Nephron progenitor cell (in vitro differentiated cells): Measurements from ENCODE around the gene FOXN3.

Experiments used
- DNase-seq: peaks from one replicate; pipeline ENCODE4 v3.0.0; 2021
- H3K27ac Mint-ChIP-seq: 2 replicates; pipeline ENCODE4 v1.8.0; 2021; ENCODE audit warnings: mild to moderate bottlenecking, moderate library complexity, mixed read lengths
- H3K27me3 Mint-ChIP-seq: 2 replicates; pipeline ENCODE4 v1.8.0; 2021; ENCODE audit warnings: mild to moderate bottlenecking, low read depth, mixed read lengths; ENCODE audit not compliant: poor library complexity
- H3K36me3 Mint-ChIP-seq: 2 replicates; pipeline ENCODE4 v1.8.0; 2021; ENCODE audit warnings: low read depth, mixed read lengths
- H3K4me1 Mint-ChIP-seq: 2 replicates; pipeline ENCODE4 v1.8.0; 2021; ENCODE audit warnings: mixed read lengths
- H3K4me3 Mint-ChIP-seq: 2 replicates; pipeline ENCODE4 v1.8.0; 2021; ENCODE audit warnings: mild to moderate bottlenecking, moderate library complexity, mixed read lengths
- H3K9me3 Mint-ChIP-seq: 2 replicates; pipeline ENCODE4 v1.8.0; 2021; ENCODE audit warnings: mild to moderate bottlenecking, moderate library complexity, mixed read lengths
- TF ChIP-seq, protein P1 (sequence below): fragments of 200-600 bp; sonication (generic); IDR thresholded peaks from 2 replicates; pipeline ENCODE4 v1.5.0; 2021; ENCODE audit warnings: antibody characterized with exemption

Gene FOXN3

GRCh38 chr14:89370381-89370780, 46.7 kb downstream of the FOXN3 start:
- Mint-ChIP-seq H3K36me3 (peaks cover 36% of the 10 kb centered on the region), H3K27ac (no peak overlapping the region), H3K27me3 (no peaks in the 10 kb centered on the region), H3K4me3 (no peak overlapping the region), H3K4me1 (peaks cover 57% of the 10 kb centered on the region), H3K9me3 (peaks cover 15% of the 10 kb centered on the region)
- DNase-seq = no peak
- TF ChIP-seq, protein P1, sequence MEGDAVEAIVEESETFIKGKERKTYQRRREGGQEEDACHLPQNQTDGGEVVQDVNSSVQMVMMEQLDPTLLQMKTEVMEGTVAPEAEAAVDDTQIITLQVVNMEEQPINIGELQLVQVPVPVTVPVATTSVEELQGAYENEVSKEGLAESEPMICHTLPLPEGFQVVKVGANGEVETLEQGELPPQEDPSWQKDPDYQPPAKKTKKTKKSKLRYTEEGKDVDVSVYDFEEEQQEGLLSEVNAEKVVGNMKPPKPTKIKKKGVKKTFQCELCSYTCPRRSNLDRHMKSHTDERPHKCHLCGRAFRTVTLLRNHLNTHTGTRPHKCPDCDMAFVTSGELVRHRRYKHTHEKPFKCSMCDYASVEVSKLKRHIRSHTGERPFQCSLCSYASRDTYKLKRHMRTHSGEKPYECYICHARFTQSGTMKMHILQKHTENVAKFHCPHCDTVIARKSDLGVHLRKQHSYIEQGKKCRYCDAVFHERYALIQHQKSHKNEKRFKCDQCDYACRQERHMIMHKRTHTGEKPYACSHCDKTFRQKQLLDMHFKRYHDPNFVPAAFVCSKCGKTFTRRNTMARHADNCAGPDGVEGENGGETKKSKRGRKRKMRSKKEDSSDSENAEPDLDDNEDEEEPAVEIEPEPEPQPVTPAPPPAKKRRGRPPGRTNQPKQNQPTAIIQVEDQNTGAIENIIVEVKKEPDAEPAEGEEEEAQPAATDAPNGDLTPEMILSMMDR = no peak

DNA sequence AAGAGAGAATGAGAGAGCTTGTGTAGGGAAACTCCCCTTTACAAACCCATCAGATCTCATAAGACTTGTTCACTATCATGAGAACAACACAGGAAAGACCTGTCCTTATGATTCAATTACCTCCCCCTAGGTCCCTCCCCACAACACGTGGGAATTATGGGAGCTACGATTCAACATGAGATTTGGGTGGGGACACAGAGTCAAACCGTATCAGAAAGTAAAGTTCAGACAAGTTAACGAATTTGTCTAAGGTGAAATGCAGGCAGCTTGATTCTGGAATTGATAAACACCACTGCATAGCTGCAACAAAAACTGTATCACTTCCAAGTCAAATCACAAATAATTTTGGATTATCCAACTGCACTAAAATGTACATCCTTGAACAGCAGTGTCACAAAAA, 47.4 kb downstream of the FOXN3 start:
- H3K27me3 Mint-ChIP-seq = no peaks in the 10 kb centered on the region
- no peak overlapping the region for H3K4me3 Mint-ChIP-seq
- DNase-seq = no peak
- TF ChIP-seq, protein P1 = no peak
- H3K4me1 Mint-ChIP-seq = peaks cover 65% of the 10 kb centered on the region
- no peak overlapping the region for H3K27ac Mint-ChIP-seq
- peaks cover 34% of the 10 kb centered on the region for H3K36me3 Mint-ChIP-seq
- H3K9me3 Mint-ChIP-seq = peaks cover 13% of the 10 kb centered on the region

- no peaks in the 10 kb centered on the region for H3K27me3 Mint-ChIP-seq
- DNase-seq = no peak
- H3K4me3 Mint-ChIP-seq = no peak overlapping the region
- TF ChIP-seq, protein P1 = no peak
- peaks cover 35% of the 10 kb centered on the region for H3K36me3 Mint-ChIP-seq
- peaks cover 15% of the 10 kb centered on the region for H3K9me3 Mint-ChIP-seq
- H3K4me1 Mint-ChIP-seq = peaks cover 72% of the 10 kb centered on the region
- H3K27ac Mint-ChIP-seq = peak overlapping the region; percentile 60
These were observed 48.2 kb downstream of the FOXN3 start for GRCh38 chr14:89368490-89369477.

DNA sequence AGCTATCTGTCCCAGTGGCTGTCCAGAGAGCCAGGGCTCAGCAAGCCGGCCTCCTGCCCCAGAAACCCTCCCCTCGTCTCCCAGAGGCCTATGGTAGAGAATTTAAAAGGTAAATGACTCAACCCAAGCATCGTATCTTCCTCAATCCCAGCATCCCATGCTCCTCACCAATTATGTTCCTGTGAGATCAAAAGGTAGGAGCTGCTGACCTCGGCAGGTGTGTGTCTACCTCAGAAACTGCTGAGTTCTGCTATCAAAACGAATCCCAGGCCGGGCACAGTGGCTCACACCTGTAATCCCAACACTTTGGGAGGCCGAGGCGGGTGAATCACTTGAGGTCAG, 49.3 kb downstream of the FOXN3 start:
- no peaks in the 10 kb centered on the region for H3K27me3 Mint-ChIP-seq
- no peak for DNase-seq
- peaks cover 69% of the 10 kb centered on the region for H3K4me1 Mint-ChIP-seq
- H3K9me3 Mint-ChIP-seq = peaks cover 21% of the 10 kb centered on the region
- TF ChIP-seq, protein P1 = no peak
- H3K27ac Mint-ChIP-seq = peak overlapping the region; percentile 86
- no peak overlapping the region for H3K4me3 Mint-ChIP-seq
- H3K36me3 Mint-ChIP-seq = peaks cover 43% of the 10 kb centered on the region

DNA sequence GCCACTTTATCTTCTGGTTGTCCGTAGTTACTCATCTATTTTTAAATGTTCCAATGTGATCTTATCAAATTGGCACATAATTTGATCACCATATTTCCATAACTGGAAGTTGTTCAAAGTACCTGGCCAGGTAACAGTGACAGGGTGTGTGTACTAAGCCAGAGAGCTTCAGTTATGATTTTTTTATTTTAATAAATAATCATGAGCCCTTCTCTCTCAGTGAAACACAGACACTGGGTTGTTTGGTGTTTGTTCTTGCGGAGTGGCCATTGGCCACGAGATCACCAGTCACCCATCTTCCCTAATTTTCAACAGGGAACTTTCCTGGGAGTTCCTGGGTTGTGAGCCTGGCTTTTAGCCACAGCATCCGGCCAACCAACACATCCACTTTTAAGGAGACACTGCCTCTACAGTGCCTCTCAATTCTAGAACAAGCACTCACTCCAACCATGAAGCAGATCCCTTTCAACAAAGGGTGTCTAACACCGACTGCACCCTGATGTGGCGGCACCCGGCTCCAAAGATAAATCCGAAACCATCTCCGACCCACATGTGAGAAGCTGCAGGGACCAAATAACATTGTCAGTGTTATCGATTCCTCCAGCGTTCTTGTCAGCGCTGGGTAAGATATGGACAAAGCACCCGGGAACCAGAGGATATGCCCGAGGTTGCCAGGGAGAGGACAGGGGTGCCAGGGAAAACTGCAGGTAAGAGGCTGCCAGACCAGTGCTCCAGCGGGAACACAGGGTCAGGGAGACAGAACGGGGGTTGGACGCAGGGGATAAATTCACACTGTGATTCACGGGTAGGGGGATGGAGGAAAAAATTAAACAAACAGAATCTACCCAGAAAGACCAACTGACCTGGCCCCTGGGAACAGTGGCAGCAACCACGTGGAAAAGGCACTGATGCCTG, 49.9 kb downstream of the FOXN3 start:
- Mint-ChIP-seq H3K27me3 (no peaks in the 10 kb centered on the region), H3K9me3 (peaks cover 21% of the 10 kb centered on the region), H3K4me1 (peaks cover 63% of the 10 kb centered on the region), H3K27ac (peak overlapping the region; percentile 86), H3K4me3 (no peak overlapping the region), H3K36me3 (peaks cover 39% of the 10 kb centered on the region)
- TF ChIP-seq, protein P1 = no peak
- no peak for DNase-seq
